ENCODE results near the gene PFKFB2.
A peak's percentile ranks its signal among the peaks of the same experiment; 100 is the strongest.

The PFKFB2 gene

GRCh38 chr1:207049054-207049453 is 4.0 kb upstream of the PFKFB2 start:
- H2AK5ac ChIP-seq (ENCODE audit: low read length, severe bottlenecking), result no peak overlapping the region
- no peak overlapping the region for H3K27ac ChIP-seq (ENCODE audit: low read length, poor library complexity, severe bottlenecking)
- H3K9ac ChIP-seq (ENCODE audit: low read length), result peak overlapping the region; percentile 97
- H3K18ac ChIP-seq (ENCODE audit: low read depth in 1 of 2, low read length in 2 of 2), result no peak overlapping the region
- no peaks in the 10 kb centered on the region for H3K9me3 ChIP-seq (ENCODE audit: control insufficient read depth, low read length)
- H3K4me3 ChIP-seq (ENCODE audit: insufficient read depth in 1 of 2, low read depth in 1 of 2, low read length in 2 of 2), result peak overlapping the region in 1 of 2 experiments; percentile 96
- WGBS, result 95% methylated on average over 3 of the region's 4 CpGs
- no peak overlapping the region for H3K4me2 ChIP-seq (ENCODE audit: low read length, poor library complexity, severe bottlenecking)
- H2AFZ ChIP-seq (ENCODE audit: low read depth, low read length), result no peak overlapping the region
- DNase-seq, result no peak
- H3K14ac ChIP-seq (ENCODE audit: low read length in 2 of 2), result no peak overlapping the region
- H4K91ac ChIP-seq (ENCODE audit: low read length), result no peak overlapping the region
- no peak overlapping the region for H3K4ac ChIP-seq (ENCODE audit: low read depth in 1 of 2, low read length in 2 of 2)
- no peaks in the 10 kb centered on the region for H3K27me3 ChIP-seq (ENCODE audit: control insufficient read depth in 1 of 2, insufficient read depth in 1 of 2, low read length in 2 of 2)
- H3K23ac ChIP-seq (ENCODE audit: low read length in 2 of 2), result no peak overlapping the region
- no peak overlapping the region for H2BK120ac ChIP-seq (ENCODE audit: low read depth, low read length)
- H2BK5ac ChIP-seq (ENCODE audit: low read depth, low read length, poor library complexity, severe bottlenecking), result no peak overlapping the region
- no peak overlapping the region for H2BK12ac ChIP-seq (ENCODE audit: low read length in 2 of 2)
- H3K36me3 ChIP-seq (ENCODE audit: control insufficient read depth in 1 of 2, insufficient read depth in 2 of 2, low read depth in 1 of 2, low read length in 2 of 2), result peaks cover 2 to 51% of the 10 kb centered on the region in 2 experiments
- no peaks in the 10 kb centered on the region for H3K79me1 ChIP-seq (replicated peaks; ENCODE audit: low read length, poor library complexity, severe bottlenecking)
- H4K8ac ChIP-seq (ENCODE audit: low read length), result no peak overlapping the region
- H3K4me1 ChIP-seq (ENCODE audit: control insufficient read depth, insufficient read depth, low read depth, low read length), result peaks cover 6% of the 10 kb centered on the region
- no peak overlapping the region for H2BK15ac ChIP-seq (ENCODE audit: low read depth, poor library complexity, severe bottlenecking)

GRCh38 chr1:207049514-207049913 is 3.6 kb upstream of the PFKFB2 start:
- 83% methylated on average over 7 of the region's 8 CpGs for WGBS
- Histone ChIP-seq H3K4me2 (ENCODE audit: low read length, poor library complexity, severe bottlenecking) (peak overlapping the region; percentile 46), H4K8ac (ENCODE audit: low read length) (no peak overlapping the region)

GRCh38 chr1:207049974-207050391 is 3.1 kb upstream of the PFKFB2 start:
- Histone ChIP-seq H2AK5ac (ENCODE audit: low read length, severe bottlenecking) (no peak overlapping the region), H2BK12ac (ENCODE audit: low read length in 2 of 2) (no peak overlapping the region), H3K9ac (ENCODE audit: low read length) (peak overlapping the region; percentile 97), H4K91ac (ENCODE audit: low read length) (no peak overlapping the region), H2AFZ (ENCODE audit: low read depth, low read length) (no peak overlapping the region), H3K14ac (ENCODE audit: low read length in 2 of 2) (no peak overlapping the region), H3K4me1 (ENCODE audit: control insufficient read depth, insufficient read depth, low read depth, low read length) (peaks cover 6% of the 10 kb centered on the region), H3K27ac (ENCODE audit: low read length, poor library complexity, severe bottlenecking) (peak overlapping the region; percentile 70), H2BK15ac (ENCODE audit: low read depth, poor library complexity, severe bottlenecking) (no peak overlapping the region), H3K4me3 (ENCODE audit: insufficient read depth in 1 of 2, low read depth in 1 of 2, low read length in 2 of 2) (peak overlapping the region; percentile 48 to 96), H2BK120ac (ENCODE audit: low read depth, low read length) (no peak overlapping the region), H3K36me3 (ENCODE audit: control insufficient read depth in 1 of 2, insufficient read depth in 2 of 2, low read depth in 1 of 2, low read length in 2 of 2) (peaks cover 2 to 46% of the 10 kb centered on the region in 2 experiments), H3K23ac (ENCODE audit: low read length in 2 of 2) (no peak overlapping the region), H3K18ac (ENCODE audit: low read depth in 1 of 2, low read length in 2 of 2) (no peak overlapping the region), H2BK5ac (ENCODE audit: low read depth, low read length, poor library complexity, severe bottlenecking) (no peak overlapping the region), H3K4me2 (ENCODE audit: low read length, poor library complexity, severe bottlenecking) (peak overlapping the region; percentile 12), H4K8ac (ENCODE audit: low read length) (no peak overlapping the region), H3K79me1 (replicated peaks; ENCODE audit: low read length, poor library complexity, severe bottlenecking) (no peaks in the 10 kb centered on the region), H3K4ac (ENCODE audit: low read depth in 1 of 2, low read length in 2 of 2) (no peak overlapping the region), H3K9me3 (ENCODE audit: control insufficient read depth, low read length) (no peaks in the 10 kb centered on the region), H3K27me3 (ENCODE audit: control insufficient read depth in 1 of 2, insufficient read depth in 1 of 2, low read length in 2 of 2) (no peaks in the 10 kb centered on the region)
- DNase-seq, result peak; percentile 78
- 1% methylated on average over 4 of the region's 6 CpGs for WGBS

More at GRCh38 chr1:207049514-207049913, 3.6 kb upstream of the PFKFB2 start:
- H3K27ac ChIP-seq (ENCODE audit: low read length, poor library complexity, severe bottlenecking), result no peak overlapping the region
- H3K9me3 ChIP-seq (ENCODE audit: control insufficient read depth, low read length), result no peaks in the 10 kb centered on the region
- H2BK120ac ChIP-seq (ENCODE audit: low read depth, low read length), result no peak overlapping the region
- H3K23ac ChIP-seq (ENCODE audit: low read length in 2 of 2), result no peak overlapping the region
- H2AK5ac ChIP-seq (ENCODE audit: low read length, severe bottlenecking), result peak overlapping the region; percentile 65
- H2BK12ac ChIP-seq (ENCODE audit: low read length in 2 of 2), result no peak overlapping the region
- peaks cover 2 to 51% of the 10 kb centered on the region in 2 experiments for H3K36me3 ChIP-seq (ENCODE audit: control insufficient read depth in 1 of 2, insufficient read depth in 2 of 2, low read depth in 1 of 2, low read length in 2 of 2)
- no peak overlapping the region for H3K14ac ChIP-seq (ENCODE audit: low read length in 2 of 2)
- no peaks in the 10 kb centered on the region for H3K27me3 ChIP-seq (ENCODE audit: control insufficient read depth in 1 of 2, insufficient read depth in 1 of 2, low read length in 2 of 2)
- no peak overlapping the region for H2AFZ ChIP-seq (ENCODE audit: low read depth, low read length)
- H4K91ac ChIP-seq (ENCODE audit: low read length), result no peak overlapping the region
- H3K18ac ChIP-seq (ENCODE audit: low read depth in 1 of 2, low read length in 2 of 2), result no peak overlapping the region
- H3K4ac ChIP-seq (ENCODE audit: low read depth in 1 of 2, low read length in 2 of 2), result peak overlapping the region in 1 of 2 experiments; percentile 41
- H3K4me1 ChIP-seq (ENCODE audit: control insufficient read depth, insufficient read depth, low read depth, low read length), result peaks cover 6% of the 10 kb centered on the region
- H2BK5ac ChIP-seq (ENCODE audit: low read depth, low read length, poor library complexity, severe bottlenecking), result no peak overlapping the region
- peak overlapping the region in 1 of 2 experiments; percentile 96 for H3K4me3 ChIP-seq (ENCODE audit: insufficient read depth in 1 of 2, low read depth in 1 of 2, low read length in 2 of 2)
- H3K9ac ChIP-seq (ENCODE audit: low read length), result peak overlapping the region; percentile 97
- H2BK15ac ChIP-seq (ENCODE audit: low read depth, poor library complexity, severe bottlenecking), result no peak overlapping the region
- no peak for DNase-seq
- no peaks in the 10 kb centered on the region for H3K79me1 ChIP-seq (replicated peaks; ENCODE audit: low read length, poor library complexity, severe bottlenecking)

DNA sequence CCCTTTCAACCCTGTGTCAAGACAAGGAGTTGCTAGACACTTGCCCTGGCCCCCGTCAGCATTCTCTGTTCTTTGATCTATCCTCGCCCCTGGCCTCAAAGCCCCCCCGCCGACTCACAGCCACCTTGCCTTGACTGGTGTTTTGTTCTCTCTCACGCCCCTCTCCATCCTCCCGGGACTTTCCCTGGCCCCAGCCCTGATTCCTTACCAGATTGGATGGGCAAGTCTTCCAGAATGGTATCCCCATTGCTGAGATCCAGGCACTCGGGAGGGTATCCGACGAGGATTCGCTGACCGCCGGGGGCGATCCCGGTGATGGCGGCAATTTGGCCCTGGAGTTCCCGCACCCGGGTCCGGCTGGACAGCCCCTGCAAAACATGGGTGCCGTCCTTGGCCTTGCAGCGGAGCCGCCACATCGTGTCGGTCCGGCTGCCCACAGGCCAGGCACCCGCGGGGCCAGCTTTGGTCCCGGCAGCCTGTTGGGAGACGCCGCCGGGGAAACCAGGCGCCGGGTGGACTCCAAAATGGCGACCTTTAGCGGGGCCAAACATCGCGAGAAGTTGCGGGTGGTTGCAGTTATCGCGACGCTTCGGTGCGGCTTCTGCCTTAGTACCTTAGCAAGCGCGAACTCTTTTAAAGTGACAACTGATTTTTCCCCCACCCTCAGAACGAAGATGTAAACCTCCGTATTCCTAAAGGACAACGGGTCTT is 2.4 kb upstream of the PFKFB2 start:
- Histone ChIP-seq H3K4me2 (ENCODE audit: low read length, poor library complexity, severe bottlenecking) (peak overlapping the region; percentile 62), H2BK15ac (ENCODE audit: low read depth, poor library complexity, severe bottlenecking) (peak overlapping the region; percentile 21), H2BK5ac (ENCODE audit: low read depth, low read length, poor library complexity, severe bottlenecking) (peak overlapping the region; percentile 84), H3K14ac (ENCODE audit: low read length in 2 of 2) (peak overlapping the region in 1 of 2 experiments; percentile 23), H3K27me3 (ENCODE audit: control insufficient read depth in 1 of 2, insufficient read depth in 1 of 2, low read length in 2 of 2) (no peaks in the 10 kb centered on the region), H3K27ac (ENCODE audit: low read length, poor library complexity, severe bottlenecking) (peak overlapping the region; percentile 96), H2BK120ac (ENCODE audit: low read depth, low read length) (no peak overlapping the region), H3K9ac (ENCODE audit: low read length) (peak overlapping the region; percentile 97), H4K8ac (ENCODE audit: low read length) (peak overlapping the region; percentile 98), H4K91ac (ENCODE audit: low read length) (peak overlapping the region; percentile 77), H3K4me3 (ENCODE audit: insufficient read depth in 1 of 2, low read depth in 1 of 2, low read length in 2 of 2) (peak overlapping the region; percentile 92 to 96), H3K36me3 (ENCODE audit: control insufficient read depth in 1 of 2, insufficient read depth in 2 of 2, low read depth in 1 of 2, low read length in 2 of 2) (peaks cover 2 to 41% of the 10 kb centered on the region in 2 experiments), H3K4me1 (ENCODE audit: control insufficient read depth, insufficient read depth, low read depth, low read length) (peaks cover 6% of the 10 kb centered on the region), H3K4ac (ENCODE audit: low read depth in 1 of 2, low read length in 2 of 2) (peak overlapping the region; percentile 73 to 83), H3K9me3 (ENCODE audit: control insufficient read depth, low read length) (no peaks in the 10 kb centered on the region), H2BK12ac (ENCODE audit: low read length in 2 of 2) (no peak overlapping the region), H3K79me1 (replicated peaks; ENCODE audit: low read length, poor library complexity, severe bottlenecking) (no peaks in the 10 kb centered on the region), H2AK5ac (ENCODE audit: low read length, severe bottlenecking) (peak overlapping the region; percentile 9), H3K18ac (ENCODE audit: low read depth in 1 of 2, low read length in 2 of 2) (peak overlapping the region; percentile 93), H2AFZ (ENCODE audit: low read depth, low read length) (peak overlapping the region; percentile 83), H3K23ac (ENCODE audit: low read length in 2 of 2) (peak overlapping the region in 1 of 2 experiments; percentile 12)
- under 1% methylated on average over 46 of the region's 47 CpGs for WGBS
- peak; percentile 94 for DNase-seq
